GM21717 (cell line): ENCODE results near the gene ATXN1L.
"Not testable (repeated sequence)": the region's sequence is repeated elsewhere in the genome, so short reads cannot be mapped to it uniquely, and the experiment has no call there.

ENCODE experiments used
- ATAC-seq: cut with Tn5 transposase; IDR thresholded peaks from one replicate; pipeline ENCODE4 v1.9.1; 2021; ENCODE audit warnings: mild to moderate bottlenecking, moderate library complexity; ENCODE audit not compliant: unreplicated experiment

The ATXN1L gene

GRCh38 chr16:71852561-71852960 is 6.8 kb downstream of the ATXN1L start:
- no peak for ATAC-seq

- peak; percentile 53 for ATAC-seq
These were observed 7.6 kb downstream of the ATXN1L start for GRCh38 chr16:71853413-71853812.

- no peak for ATAC-seq
These were observed 8.7 kb downstream of the ATXN1L start for GRCh38 chr16:71854369-71854948.

- no peak for ATAC-seq
These were observed 10.3 kb downstream of the ATXN1L start for GRCh38 chr16:71855937-71856662.

GRCh38 chr16:71859762-71860521 is 14.2 kb downstream of the ATXN1L start:
- ATAC-seq = no peak

- ATAC-seq = no peak
These were observed 18.2 kb downstream of the ATXN1L start for GRCh38 chr16:71863995-71864394.

- ATAC-seq = no peak
These were observed 19.5 kb downstream of the ATXN1L start for GRCh38 chr16:71865173-71865863.

- not testable (repeated sequence) for ATAC-seq
These were observed 21.4 kb downstream of the ATXN1L start for GRCh38 chr16:71867175-71867574.

GRCh38 chr16:71867939-71868338 is 22.2 kb downstream of the ATXN1L start:
- no peak for ATAC-seq

GRCh38 chr16:71869089-71869488 is 23.3 kb downstream of the ATXN1L start:
- no peak for ATAC-seq

GRCh38 chr16:71870818-71871217 is 25.0 kb downstream of the ATXN1L start:
- no peak for ATAC-seq

- no peak for ATAC-seq
These were observed 27.4 kb downstream of the ATXN1L start for GRCh38 chr16:71873199-71873598.

- no peak for ATAC-seq
These were observed 33.1 kb downstream of the ATXN1L start for GRCh38 chr16:71878911-71879310.

- no peak for ATAC-seq
These were observed 34.4 kb downstream of the ATXN1L start for GRCh38 chr16:71880176-71880575.

GRCh38 chr16:71882505-71883167 is 36.9 kb downstream of the ATXN1L start:
- ATAC-seq = peak; percentile 48

GRCh38 chr16:71883168-71883848 is 37.5 kb downstream of the ATXN1L start:
- peak; percentile 33 for ATAC-seq

- peak; percentile 42 for ATAC-seq
These were observed 38.3 kb downstream of the ATXN1L start, which contains the start of gene ZNF821 for GRCh38 chr16:71883849-71884638. Gene ZNF821, minus strand, starts transcription at chr16:71884182. Its CDS starts 4,236 bp downstream, at chr16:71879946.

GRCh38 chr16:71885261-71885650 is 39.5 kb downstream of the ATXN1L start:
- ATAC-seq = no peak

- ATAC-seq = no peak
These were observed 43.4 kb downstream of the ATXN1L start for GRCh38 chr16:71889147-71889546.
